ENCODE results near the gene MGME1. TPM values are rescaled to one million over a fixed set of nuclear protein-coding genes. Genes with fewer than 3 reads are reported as not detected.

Gene MGME1
- total RNA-seq, 1 donor from 2014 or later = 4.8 TPM

- DNase-seq = no peak
Measured at GRCh38 chr20:17925940-17926300, 42.9 kb upstream of the MGME1 start.

GRCh38 chr20:17928211-17928611 lies 40.6 kb upstream of the MGME1 start:
- no peak for DNase-seq
- no peaks in the 10 kb centered on the region for H3K27me3 Mint-ChIP-seq (ENCODE audit: unreplicated experiment)
- H3K36me3 Mint-ChIP-seq (ENCODE audit: unreplicated experiment) = peaks cover 4% of the 10 kb centered on the region
- no peak overlapping the region for H3K4me3 Mint-ChIP-seq (ENCODE audit: unreplicated experiment)
- H3K4me1 Mint-ChIP-seq (ENCODE audit: low read depth, unreplicated experiment) = peaks cover 10% of the 10 kb centered on the region
- H3K27ac Mint-ChIP-seq (ENCODE audit: unreplicated experiment) = no peak overlapping the region
- peaks cover 6% of the 10 kb centered on the region for H3K9me3 Mint-ChIP-seq (ENCODE audit: unreplicated experiment)
- no peak for TF ChIP-seq CTCF (IDR thresholded peaks at IDR 0.05; ENCODE audit: partially characterized antibody, unreplicated experiment)

More at GRCh38 chr20:17925940-17926300, 42.9 kb upstream of the MGME1 start:
- H3K27me3 Mint-ChIP-seq (ENCODE audit: unreplicated experiment) = peaks cover 6% of the 10 kb centered on the region
- H3K27ac Mint-ChIP-seq (ENCODE audit: unreplicated experiment) = no peak overlapping the region
- H3K36me3 Mint-ChIP-seq (ENCODE audit: unreplicated experiment) = no peaks in the 10 kb centered on the region
- no peak overlapping the region for H3K4me3 Mint-ChIP-seq (ENCODE audit: unreplicated experiment)
- H3K9me3 Mint-ChIP-seq (ENCODE audit: unreplicated experiment) = peaks cover 4% of the 10 kb centered on the region
- H3K4me1 Mint-ChIP-seq (ENCODE audit: low read depth, unreplicated experiment) = peaks cover 19% of the 10 kb centered on the region
- no peak for TF ChIP-seq CTCF (IDR thresholded peaks at IDR 0.05; ENCODE audit: partially characterized antibody, unreplicated experiment)

GRCh38 chr20:17928633-17929311 lies 40.0 kb upstream of the MGME1 start:
- no peak for TF ChIP-seq CTCF (IDR thresholded peaks at IDR 0.05; ENCODE audit: partially characterized antibody, unreplicated experiment)
- DNase-seq = no peak
- Mint-ChIP-seq H3K27ac (ENCODE audit: unreplicated experiment) (no peak overlapping the region), H3K36me3 (ENCODE audit: unreplicated experiment) (peaks cover 4% of the 10 kb centered on the region), H3K9me3 (ENCODE audit: unreplicated experiment) (peaks cover 4% of the 10 kb centered on the region), H3K4me3 (ENCODE audit: unreplicated experiment) (no peak overlapping the region), H3K27me3 (ENCODE audit: unreplicated experiment) (no peaks in the 10 kb centered on the region), H3K4me1 (ENCODE audit: low read depth, unreplicated experiment) (peaks cover 7% of the 10 kb centered on the region)

- H3K27me3 Mint-ChIP-seq (ENCODE audit: unreplicated experiment) = no peaks in the 10 kb centered on the region
- H3K27ac Mint-ChIP-seq (ENCODE audit: unreplicated experiment) = no peak overlapping the region
- no peak overlapping the region for H3K4me3 Mint-ChIP-seq (ENCODE audit: unreplicated experiment)
- peaks cover 4% of the 10 kb centered on the region for H3K36me3 Mint-ChIP-seq (ENCODE audit: unreplicated experiment)
- TF ChIP-seq CTCF (IDR thresholded peaks at IDR 0.05; ENCODE audit: partially characterized antibody, unreplicated experiment) = no peak
- no peak for DNase-seq
- H3K4me1 Mint-ChIP-seq (ENCODE audit: low read depth, unreplicated experiment) = peaks cover 11% of the 10 kb centered on the region
- peaks cover 6% of the 10 kb centered on the region for H3K9me3 Mint-ChIP-seq (ENCODE audit: unreplicated experiment)
Measured at GRCh38 chr20:17931513-17931912, 37.3 kb upstream of the MGME1 start.

GRCh38 chr20:17932396-17932795 lies 36.4 kb upstream of the MGME1 start:
- no peak overlapping the region for H3K27ac Mint-ChIP-seq (ENCODE audit: unreplicated experiment)
- H3K4me3 Mint-ChIP-seq (ENCODE audit: unreplicated experiment) = no peak overlapping the region
- no peak for TF ChIP-seq CTCF (IDR thresholded peaks at IDR 0.05; ENCODE audit: partially characterized antibody, unreplicated experiment)
- DNase-seq = no peak
- no peaks in the 10 kb centered on the region for H3K27me3 Mint-ChIP-seq (ENCODE audit: unreplicated experiment)
- peaks cover 16% of the 10 kb centered on the region for H3K4me1 Mint-ChIP-seq (ENCODE audit: low read depth, unreplicated experiment)
- peaks cover 6% of the 10 kb centered on the region for H3K9me3 Mint-ChIP-seq (ENCODE audit: unreplicated experiment)
- H3K36me3 Mint-ChIP-seq (ENCODE audit: unreplicated experiment) = peaks cover 4% of the 10 kb centered on the region

Data from glutamatergic neuron (in vitro differentiated cells).